Measurements from ENCODE around the gene PTK7. TPM values are rescaled to one million over a fixed set of nuclear protein-coding genes. Genes with fewer than 3 reads are reported as not detected.

The PTK7 gene
- total and polyA plus RNA-seq, 2 donors (not counting 1 experiment from before 2014, with no cell fraction given), result not detected

GRCh38 chr6:43047998-43048397 lies 28.1 kb upstream of the PTK7 start:
- intact Hi-C loops (cut with micrococcal nuclease), result no loop called here
- Histone ChIP-seq H2AFZ (ENCODE audit: insufficient read depth, low read depth, low read length, poor library complexity, severe bottlenecking) (no peak overlapping the region), H3K36me3 (replicated peaks in 1 of 2; ENCODE audit: control extremely low read depth in 1 of 2, control insufficient read depth in 1 of 2, extremely low read depth in 1 of 2, insufficient read depth in 2 of 2, low read length in 1 of 2) (peaks cover 0 to 34% of the 10 kb centered on the region in 2 experiments), H3K27ac (ENCODE audit: low read length in 2 of 2) (no peak overlapping the region), H3K4me2 (replicated peaks; ENCODE audit: low read depth, low read length, poor library complexity, severe bottlenecking) (no peak overlapping the region), H3K9ac (ENCODE audit: low read length) (no peak overlapping the region), H3K4me1 (ENCODE audit: control insufficient read depth in 2 of 2, insufficient read depth in 2 of 2, low read length in 2 of 2) (peaks cover 5 to 6% of the 10 kb centered on the region in 2 donors), H4K20me1 (ENCODE audit: control insufficient read depth, insufficient read depth, low read length, poor library complexity, severe bottlenecking) (no peaks in the 10 kb centered on the region), H3K9me3 (ENCODE audit: control extremely low read depth in 1 of 3, control insufficient read depth in 2 of 3, insufficient read depth in 1 of 3, low read length in 2 of 3) (no peaks in the 10 kb centered on the region), H3K4me3 (ENCODE audit: control extremely low read depth in 1 of 5, extremely low read depth in 1 of 5, insufficient read depth in 1 of 5, low read depth in 2 of 5, low read length in 4 of 5) (no peak overlapping the region), H3K79me2 (ENCODE audit: control insufficient read depth, insufficient read depth, low read length) (no peaks in the 10 kb centered on the region), H3K27me3 (replicated peaks in 1 of 4; ENCODE audit: control extremely low read depth in 1 of 4, control insufficient read depth in 3 of 4, insufficient read depth in 4 of 4, low read length in 3 of 4) (no peaks in the 10 kb centered on the region)
- H3K4me3 Mint-ChIP-seq, result no peak overlapping the region
- WGBS (ENCODE audit: insufficient coverage), result 96% methylated on average over 7 of the region's 7 CpGs
- H3K4me1 Mint-ChIP-seq, result peaks cover 12% of the 10 kb centered on the region
- H3K9me3 Mint-ChIP-seq (ENCODE audit: insufficient read depth), result no peaks in the 10 kb centered on the region
- POLR2A ChIA-PET, result no interaction called here
- H3K27ac Mint-ChIP-seq, result no peak overlapping the region
- ATAC-seq (ENCODE audit: low read depth) (no peak), DNase-seq (no peak)
- H3K27me3 Mint-ChIP-seq, result no peaks in the 10 kb centered on the region
- no peak for TF ChIP-seq CTCF (IDR thresholded peaks at IDR 0.05)
- TF ChIP-seq EZH2 (IDR thresholded peaks at IDR 0.05; ENCODE audit: borderline replicate concordance, insufficient read depth, low read depth, low read length, poor library complexity, severe bottlenecking), result no peak
- CTCF ChIA-PET, result no interaction called here

- Histone ChIP-seq H3K27ac (ENCODE audit: low read length in 2 of 2) (no peak overlapping the region), H3K36me3 (replicated peaks in 1 of 2; ENCODE audit: control extremely low read depth in 1 of 2, control insufficient read depth in 1 of 2, extremely low read depth in 1 of 2, insufficient read depth in 2 of 2, low read length in 1 of 2) (peaks cover 0 to 26% of the 10 kb centered on the region in 2 experiments), H3K4me2 (replicated peaks; ENCODE audit: low read depth, low read length, poor library complexity, severe bottlenecking) (no peak overlapping the region), H3K9ac (ENCODE audit: low read length) (no peak overlapping the region), H3K4me3 (ENCODE audit: control extremely low read depth in 1 of 5, extremely low read depth in 1 of 5, insufficient read depth in 1 of 5, low read depth in 2 of 5, low read length in 4 of 5) (no peak overlapping the region), H3K4me1 (ENCODE audit: control insufficient read depth in 2 of 2, insufficient read depth in 2 of 2, low read length in 2 of 2) (peaks cover 14 to 17% of the 10 kb centered on the region in 2 donors), H3K9me3 (ENCODE audit: control extremely low read depth in 1 of 3, control insufficient read depth in 2 of 3, insufficient read depth in 1 of 3, low read length in 2 of 3) (no peaks in the 10 kb centered on the region), H2AFZ (ENCODE audit: insufficient read depth, low read depth, low read length, poor library complexity, severe bottlenecking) (no peak overlapping the region), H3K79me2 (ENCODE audit: control insufficient read depth, insufficient read depth, low read length) (no peaks in the 10 kb centered on the region), H4K20me1 (ENCODE audit: control insufficient read depth, insufficient read depth, low read length, poor library complexity, severe bottlenecking) (no peaks in the 10 kb centered on the region), H3K27me3 (replicated peaks in 1 of 4; ENCODE audit: control extremely low read depth in 1 of 4, control insufficient read depth in 3 of 4, insufficient read depth in 4 of 4, low read length in 3 of 4) (no peaks in the 10 kb centered on the region)
- no peak for ATAC-seq (ENCODE audit: low read depth)
- ChIA-PET POLR2A (interaction anchor here (0.6 kb wide), 1 partner anchor 29 kb away, joined by 3 read pairs; no protein-coding TSS in a partner anchor), CTCF (no interaction called here)
- H3K27me3 Mint-ChIP-seq, result no peaks in the 10 kb centered on the region
- WGBS (ENCODE audit: insufficient coverage), result 98% methylated on average over 16 of the region's 17 CpGs
- intact Hi-C loops (cut with micrococcal nuclease), result loop anchor here (10.0 kb wide), 1 partner anchor 476 kb away; no protein-coding TSS in a partner anchor
- no peak overlapping the region for H3K4me3 Mint-ChIP-seq
- H3K4me1 Mint-ChIP-seq, result peaks cover 27% of the 10 kb centered on the region
- no peak for DNase-seq
- no peaks in the 10 kb centered on the region for H3K9me3 Mint-ChIP-seq (ENCODE audit: insufficient read depth)
- no peak for TF ChIP-seq EZH2 (IDR thresholded peaks at IDR 0.05; ENCODE audit: borderline replicate concordance, insufficient read depth, low read depth, low read length, poor library complexity, severe bottlenecking)
- TF ChIP-seq CTCF (IDR thresholded peaks at IDR 0.05), result no peak
- no peak overlapping the region for H3K27ac Mint-ChIP-seq
Observed at GRCh38 chr6:43050981-43051380, 25.1 kb upstream of the PTK7 start.
